ENCODE results near the gene SAFB2. TPM values are rescaled to one million over a fixed set of nuclear protein-coding genes. Genes with fewer than 3 reads are reported as not detected.

The SAFB2 gene
- total and polyA plus RNA-seq, 2 of the 13 experiments (the other 11 are each of a cell fraction or from before 2014, with no cell fraction given) = 11.2 to 31.5 TPM

GRCh38 chr19:5554828-5555227, 67.7 kb downstream of the SAFB2 start:
- no TSS peak for BruUV-seq (replicated peaks)
- ChIA-PET POLR2A (no interaction called here), CTCF (ENCODE audit: low intra/inter-chr PET ratio, low total read pairs) (no interaction called here)
- Histone ChIP-seq H3K9ac (ENCODE audit: insufficient read depth, low read depth, low read length) (no peak overlapping the region), H2AFZ (ENCODE audit: low read length) (no peak overlapping the region), H3K4me3 (replicated peaks in 1 of 3; ENCODE audit: insufficient read depth in 1 of 3, low read depth in 2 of 3, low read length in 3 of 3) (no peak overlapping the region), H3K27me3 (ENCODE audit: control insufficient read depth in 1 of 2, insufficient read depth in 2 of 2, low read length in 2 of 2) (peaks cover 0 to 6% of the 10 kb centered on the region in 2 experiments; a peak in 2 of 5 replicates), H3K36me3 (replicated peaks in 1 of 2; ENCODE audit: control insufficient read depth in 1 of 2, insufficient read depth in 2 of 2, low read length in 2 of 2) (no peaks in the 10 kb centered on the region), H3K4me2 (ENCODE audit: low read depth, low read length) (no peak overlapping the region), H4K20me1 (ENCODE audit: insufficient read depth, low read length) (no peaks in the 10 kb centered on the region), H3K9me3 (ENCODE audit: low read length) (no peaks in the 10 kb centered on the region), H3K79me2 (ENCODE audit: insufficient read depth, low read length) (no peaks in the 10 kb centered on the region), H3K4me1 (ENCODE audit: insufficient read depth, low read length) (no peaks in the 10 kb centered on the region), H3K27ac (ENCODE audit: extremely low read length, insufficient read depth, low read length) (no peak overlapping the region)
- ATAC-seq (no peak), FAIRE-seq (no peak), DNase-seq (ENCODE audit: low spot score) (no peak)
- TF ChIP-seq AFF4 (CRISPR knock-in tag; IDR thresholded peaks at IDR 0.05) = no peak
- TF ChIP-seq ZNF3 (CRISPR knock-in tag; IDR thresholded peaks at IDR 0.05) = no peak
- TF ChIP-seq ZNF414 (CRISPR knock-in tag; IDR thresholded peaks at IDR 0.05) = no peak
- WGBS (ENCODE audit: low lambda C conversion rate) = 28% methylated on average over 5 of the region's 5 CpGs
- intact Hi-C loops (cut with micrococcal nuclease; ENCODE audit: unreplicated experiment) = no loop called here
- in situ Hi-C loops (cut with HindIII; ENCODE audit: extremely low pct_ligation_motif_present, low pct_unique_long_range_greater_than_20kb) = no loop called here

- Histone ChIP-seq H2AFZ (ENCODE audit: low read length) (no peak overlapping the region), H3K4me2 (ENCODE audit: low read depth, low read length) (no peak overlapping the region), H3K4me3 (replicated peaks in 1 of 3; ENCODE audit: insufficient read depth in 1 of 3, low read depth in 2 of 3, low read length in 3 of 3) (no peak overlapping the region), H3K9ac (ENCODE audit: insufficient read depth, low read depth, low read length) (no peak overlapping the region), H3K9me3 (ENCODE audit: low read length) (no peaks in the 10 kb centered on the region), H3K27ac (ENCODE audit: extremely low read length, insufficient read depth, low read length) (no peak overlapping the region), H3K4me1 (ENCODE audit: insufficient read depth, low read length) (no peaks in the 10 kb centered on the region), H4K20me1 (ENCODE audit: insufficient read depth, low read length) (no peaks in the 10 kb centered on the region), H3K36me3 (replicated peaks in 1 of 2; ENCODE audit: control insufficient read depth in 1 of 2, insufficient read depth in 2 of 2, low read length in 2 of 2) (no peaks in the 10 kb centered on the region), H3K79me2 (ENCODE audit: insufficient read depth, low read length) (no peaks in the 10 kb centered on the region), H3K27me3 (ENCODE audit: control insufficient read depth in 1 of 2, insufficient read depth in 2 of 2, low read length in 2 of 2) (peaks cover 0 to 6% of the 10 kb centered on the region in 2 experiments; a peak in 2 of 5 replicates)
- no TSS peak for BruUV-seq (replicated peaks)
- ChIA-PET CTCF (ENCODE audit: low intra/inter-chr PET ratio, low total read pairs) (no interaction called here), POLR2A (no interaction called here)
- 63% methylated on average over 9 of the region's 9 CpGs for WGBS (ENCODE audit: low lambda C conversion rate)
- FAIRE-seq (no peak), DNase-seq (ENCODE audit: low spot score) (no peak), ATAC-seq (no peak)
- in situ Hi-C loops (cut with HindIII; ENCODE audit: extremely low pct_ligation_motif_present, low pct_unique_long_range_greater_than_20kb) (no loop called here), intact Hi-C loops (cut with micrococcal nuclease; ENCODE audit: unreplicated experiment) (no loop called here)
- no peak for TF ChIP-seq ADNP (CRISPR knock-in tag; IDR thresholded peaks at IDR 0.05)
- TF ChIP-seq MLLT10 (CRISPR knock-in tag; IDR thresholded peaks at IDR 0.05) = no peak
- TF ChIP-seq ZNF768 (CRISPR knock-in tag; IDR thresholded peaks at IDR 0.05) = peak; percentile 50; the same call in 1 of the 2 replicates
- TF ChIP-seq ZNF18 (CRISPR knock-in tag; IDR thresholded peaks at IDR 0.05; ENCODE audit: insufficient replicate concordance) = no peak
- TF ChIP-seq SUZ12 (IDR thresholded peaks at IDR 0.05; ENCODE audit: low read depth, low read length) = no peak
- no peak for TF ChIP-seq ZNF710 (CRISPR knock-in tag; IDR thresholded peaks at IDR 0.05; ENCODE audit: borderline replicate concordance)
- TF ChIP-seq ZBTB3 (CRISPR knock-in tag; IDR thresholded peaks at IDR 0.05; ENCODE audit: borderline replicate concordance, low read depth) = no peak
- TF ChIP-seq ZSCAN30 (CRISPR knock-in tag; IDR thresholded peaks at IDR 0.05) = no peak
Measured at GRCh38 chr19:5553892-5554291, 68.7 kb downstream of the SAFB2 start.
